GM10266 (cell line): ENCODE data around the gene GNL3L.

ENCODE experiments used
- DNase-seq: peaks from one replicate; pipeline ENCODE4 v3.0.0; 2012; ENCODE audit errors: extremely low spot score
- TF ChIP-seq, protein P1 (sequence below): IDR thresholded peaks from 2 replicates; pipeline ENCODE4 v1.5.1; 2012; ENCODE audit warnings: mild to moderate bottlenecking, low read depth; ENCODE audit not compliant: control insufficient read depth, insufficient read depth; ENCODE audit errors: missing control alignments

Gene GNL3L

DNA sequence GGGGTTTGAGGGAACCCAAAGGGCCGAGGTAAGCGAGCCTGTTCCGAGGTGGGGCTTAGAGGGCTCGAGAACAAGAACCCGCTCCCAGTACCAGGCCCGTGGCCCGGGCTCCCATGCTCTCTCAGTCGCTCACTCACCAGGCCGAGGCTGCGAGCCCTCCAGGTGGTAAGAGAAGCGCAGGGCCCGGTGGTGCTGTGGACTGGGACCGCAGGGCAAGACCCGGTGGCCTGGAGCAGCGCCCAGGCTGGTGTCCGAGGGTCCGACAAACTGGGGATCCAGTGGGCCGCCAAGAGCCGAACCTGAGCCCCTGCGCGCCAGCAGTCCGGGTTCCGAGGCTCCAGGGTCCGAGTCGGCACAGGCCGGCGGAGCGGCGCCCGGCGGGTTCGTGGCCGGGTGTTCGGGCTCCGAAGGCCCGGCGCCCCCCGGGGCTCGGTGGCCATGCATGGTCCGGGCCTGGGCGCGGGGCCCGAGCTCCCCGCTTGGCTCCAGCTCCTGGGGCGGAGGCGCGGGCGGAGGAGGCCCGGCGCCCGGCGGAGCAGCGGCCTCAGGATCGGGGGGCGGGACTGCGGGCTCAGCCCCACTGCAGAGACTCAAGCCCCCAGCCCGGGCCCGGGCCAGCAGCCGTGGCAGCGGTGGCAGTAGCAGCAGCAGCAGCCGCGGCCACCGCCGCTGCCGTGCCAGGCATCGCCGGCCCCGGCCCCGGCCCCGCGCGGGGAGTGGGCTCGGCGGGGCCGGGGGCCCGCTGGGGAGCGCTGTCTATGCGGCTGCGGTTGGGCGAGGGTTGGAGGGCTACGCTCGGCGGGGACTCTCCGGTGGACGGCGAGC lies 34.8 kb upstream of the GNL3L start:
- TF ChIP-seq, protein P1, sequence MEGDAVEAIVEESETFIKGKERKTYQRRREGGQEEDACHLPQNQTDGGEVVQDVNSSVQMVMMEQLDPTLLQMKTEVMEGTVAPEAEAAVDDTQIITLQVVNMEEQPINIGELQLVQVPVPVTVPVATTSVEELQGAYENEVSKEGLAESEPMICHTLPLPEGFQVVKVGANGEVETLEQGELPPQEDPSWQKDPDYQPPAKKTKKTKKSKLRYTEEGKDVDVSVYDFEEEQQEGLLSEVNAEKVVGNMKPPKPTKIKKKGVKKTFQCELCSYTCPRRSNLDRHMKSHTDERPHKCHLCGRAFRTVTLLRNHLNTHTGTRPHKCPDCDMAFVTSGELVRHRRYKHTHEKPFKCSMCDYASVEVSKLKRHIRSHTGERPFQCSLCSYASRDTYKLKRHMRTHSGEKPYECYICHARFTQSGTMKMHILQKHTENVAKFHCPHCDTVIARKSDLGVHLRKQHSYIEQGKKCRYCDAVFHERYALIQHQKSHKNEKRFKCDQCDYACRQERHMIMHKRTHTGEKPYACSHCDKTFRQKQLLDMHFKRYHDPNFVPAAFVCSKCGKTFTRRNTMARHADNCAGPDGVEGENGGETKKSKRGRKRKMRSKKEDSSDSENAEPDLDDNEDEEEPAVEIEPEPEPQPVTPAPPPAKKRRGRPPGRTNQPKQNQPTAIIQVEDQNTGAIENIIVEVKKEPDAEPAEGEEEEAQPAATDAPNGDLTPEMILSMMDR = no peak
- DNase-seq = peak; percentile 14

DNA sequence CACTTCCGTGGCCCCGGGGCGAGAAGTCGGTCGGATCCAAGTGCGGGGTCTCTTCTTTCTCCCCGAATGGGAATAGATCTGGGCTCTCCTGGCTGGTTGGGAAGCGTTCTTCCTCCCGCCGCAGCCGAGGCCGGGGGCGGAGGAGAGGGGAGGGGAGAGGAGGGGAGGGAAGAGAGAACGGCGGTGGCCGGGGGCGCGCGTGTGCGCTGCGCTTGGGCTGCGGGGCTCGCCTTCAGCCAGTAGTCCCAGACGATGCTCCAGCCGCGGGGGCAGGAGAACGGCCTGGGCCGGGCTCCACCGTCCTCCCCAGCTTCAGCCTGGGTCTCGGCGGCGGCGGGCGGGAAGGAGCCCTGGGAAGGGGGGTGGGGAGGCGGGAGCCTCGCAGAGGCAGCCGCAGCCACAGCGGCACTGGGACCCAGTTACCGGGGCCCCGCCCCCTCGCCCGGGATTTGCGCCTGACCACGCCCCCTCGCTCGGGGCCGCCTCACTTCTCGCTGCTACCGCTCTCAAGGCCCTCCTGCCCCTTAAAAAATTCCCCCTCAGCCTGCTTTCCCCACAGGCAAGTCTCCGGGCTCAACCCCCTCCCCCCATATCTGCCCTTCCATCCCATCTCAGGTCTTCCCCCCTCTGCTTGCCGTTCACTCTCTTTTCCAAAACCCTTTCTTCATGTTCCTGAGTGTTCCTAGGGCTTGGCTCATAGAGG lies 34.1 kb upstream of the GNL3L start, which contains the start of gene FGD1:
Gene FGD1 (minus strand): TSS at position 421 of the 703 bp plus-strand sequence. CDS start 802 bp downstream, outside the sequence.
- peak; percentile 75 for DNase-seq
- TF ChIP-seq, protein P1 = no peak

DNA sequence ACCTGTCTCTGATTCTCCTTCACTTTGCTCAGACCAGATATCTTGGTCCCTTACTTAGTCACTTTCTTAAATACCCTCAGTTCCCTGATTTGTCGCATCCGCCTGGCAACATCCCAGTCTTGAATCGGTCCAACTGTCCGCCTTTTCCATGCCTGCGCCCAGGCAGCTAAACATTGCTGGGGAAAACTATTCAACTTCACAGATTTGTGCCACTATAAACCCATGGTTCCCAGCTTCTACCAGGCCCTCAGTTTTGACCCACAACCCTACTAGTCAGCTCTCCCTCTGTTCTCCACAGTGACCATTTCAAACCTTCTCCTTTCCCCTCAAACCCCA lies 33.5 kb upstream of the GNL3L start:
- no peak for DNase-seq
- TF ChIP-seq, protein P1 = no peak

DNA sequence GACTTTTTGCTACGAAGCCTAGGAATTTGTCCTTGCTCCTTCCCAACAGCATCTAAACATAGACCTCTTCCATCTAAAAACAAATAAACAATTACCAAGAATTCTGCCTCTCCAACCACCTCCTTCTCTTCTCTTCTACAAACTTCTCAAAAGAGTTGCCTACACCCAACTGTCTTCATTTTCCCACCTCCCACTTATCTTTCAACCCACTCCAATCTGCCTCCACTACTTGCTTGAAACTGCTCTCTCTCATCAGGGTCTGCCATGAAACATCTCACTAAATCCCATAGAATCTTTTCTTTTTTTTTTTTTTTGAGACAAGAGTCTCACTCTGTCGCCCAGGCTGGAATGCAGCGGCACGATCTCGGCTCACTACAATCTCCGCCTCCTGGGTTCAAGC lies 33.1 kb upstream of the GNL3L start:
- no peak for DNase-seq
- TF ChIP-seq, protein P1 = no peak

DNA sequence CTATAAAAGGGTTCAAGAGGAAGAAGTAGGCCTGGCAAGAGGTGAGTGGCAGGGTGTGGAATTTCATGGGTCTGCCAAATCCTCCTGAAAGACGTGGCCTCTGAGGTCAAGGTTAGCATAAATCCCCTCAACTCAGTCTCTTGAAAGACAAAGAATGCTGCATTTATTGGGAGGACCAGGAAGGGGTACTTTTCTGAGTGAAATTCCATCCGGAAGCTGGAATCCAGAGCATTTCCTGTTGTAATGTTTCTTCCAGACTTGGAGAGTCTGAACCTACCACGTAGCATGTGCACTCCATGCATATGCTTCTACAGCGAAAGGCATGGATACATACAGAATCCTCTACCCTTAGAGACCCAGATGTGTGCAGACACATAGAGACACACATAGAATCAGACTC lies 20.6 kb upstream of the GNL3L start:
- TF ChIP-seq, protein P1 = no peak
- DNase-seq = no peak

GRCh38 chrX:54529151-54529550 lies 868 bp upstream of the GNL3L start:
- TF ChIP-seq, protein P1 = no peak
- no peak for DNase-seq
